ENCODE data around the gene SPOCK2. TPM values are rescaled to one million over a fixed set of nuclear protein-coding genes. Genes with fewer than 3 reads are reported as not detected.

SPOCK2 gene
- total RNA-seq, 1 experiment from 2014 or later: 1.8 TPM

DNA sequence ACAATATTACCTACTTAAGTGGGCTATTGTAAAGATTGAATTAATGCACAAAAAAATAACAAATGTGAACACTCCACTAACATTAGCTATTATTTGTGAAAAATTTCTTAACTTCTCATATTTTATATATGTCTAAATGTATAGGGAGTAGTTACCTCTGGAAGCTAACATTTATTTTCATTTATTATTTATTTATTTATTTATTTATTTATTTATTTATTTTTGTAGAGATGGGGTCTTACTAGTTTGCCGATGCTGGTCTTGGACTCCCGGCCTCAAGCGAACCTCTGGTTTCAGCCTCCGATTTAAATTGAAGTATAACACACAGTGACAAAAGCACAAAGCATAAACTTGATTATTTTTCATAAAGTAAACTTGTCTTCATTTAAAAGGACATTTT is 5.1 kb upstream of the SPOCK2 start:
- Histone ChIP-seq H4K20me1 (ENCODE audit: control insufficient read depth, insufficient read depth, insufficient read length) (no peaks in the 10 kb centered on the region), H2BK20ac (ENCODE audit: low read depth, low read length, poor library complexity, severe bottlenecking) (no peak overlapping the region), H3K23me2 (ENCODE audit: insufficient read length, low read depth, low read length, poor library complexity, severe bottlenecking) (peaks cover 5% of the 10 kb centered on the region), H4K5ac (ENCODE audit: insufficient read length, low read depth, low read length) (no peak overlapping the region), H3K27me3 (ENCODE audit: insufficient read depth, low read length) (no peaks in the 10 kb centered on the region; the same call in 1 of the 2 replicates), H4K8ac (replicated peaks; ENCODE audit: insufficient read length, low read depth, low read length) (no peak overlapping the region), H3K23ac (ENCODE audit: insufficient read length, low read depth, low read length) (no peak overlapping the region), H2AFZ (ENCODE audit: low read length) (no peak overlapping the region), H3K79me2 (ENCODE audit: insufficient read depth, low read length) (no peaks in the 10 kb centered on the region), H2BK12ac (ENCODE audit: insufficient read length, low read depth, low read length) (no peak overlapping the region), H3K9me3 (ENCODE audit: control insufficient read depth, low read depth, low read length) (no peaks in the 10 kb centered on the region), H3K18ac (ENCODE audit: insufficient read length, low read depth, low read length) (no peak overlapping the region), H2BK120ac (ENCODE audit: low read depth, low read length, poor library complexity, severe bottlenecking) (no peak overlapping the region), H3K79me1 (ENCODE audit: insufficient read depth, low read depth, low read length, poor library complexity, severe bottlenecking) (no peaks in the 10 kb centered on the region), H2AK5ac (ENCODE audit: insufficient read length, low read length) (no peak overlapping the region), H2BK15ac (ENCODE audit: low read depth, low read length) (no peak overlapping the region), H2BK5ac (ENCODE audit: insufficient read length, low read length) (no peak overlapping the region), H3K9ac (ENCODE audit: extremely low read depth, insufficient read length, low read length) (no peak overlapping the region), H3K4me2 (ENCODE audit: insufficient read depth, insufficient read length, low read length) (no peak overlapping the region), H4K91ac (ENCODE audit: insufficient read length, low read depth, low read length) (no peak overlapping the region), H3K56ac (ENCODE audit: insufficient read length, low read depth, low read length) (no peak overlapping the region), H3T11ph (ENCODE audit: low read length) (no peak overlapping the region), H3K27ac (ENCODE audit: insufficient read length, low read depth, low read length) (no peak overlapping the region), H3K4me1 (ENCODE audit: insufficient read depth, low read length) (no peaks in the 10 kb centered on the region), H3K14ac (ENCODE audit: insufficient read depth, low read length) (no peak overlapping the region), H3K4ac (ENCODE audit: low read depth, low read length) (no peak overlapping the region)
- Mint-ChIP-seq H3K27ac (no peak overlapping the region), H3K4me3 (no peak overlapping the region), H3K4me1 (peaks cover 11 to 17% of the 10 kb centered on the region in 2 experiments), H3K9me3 (no peaks in the 10 kb centered on the region), H3K36me3 (ENCODE audit: insufficient read depth in 1 of 3, low read depth in 3 of 3) (peaks cover 0 to 14% (median 4%) of the 10 kb centered on the region in 3 experiments; a peak in 5 of 7 replicates), H3K27me3 (ENCODE audit: low read depth) (peaks cover 19% of the 10 kb centered on the region)
- WGBS (ENCODE audit: extremely low coverage, insufficient read length, low lambda C conversion rate): no CpG with 5 or more reads among the region's 4 CpGs
- TF ChIP-seq CTCF (conservative IDR thresholded peaks at IDR 0.05): no peak
- DNase-seq: no peak
